CD4-positive, CD25-positive, alpha-beta regulatory T cell (primary cell): ENCODE measurements around the gene CCDC184. TPM values are rescaled to one million over a fixed set of nuclear protein-coding genes. Genes with fewer than 3 reads are reported as not detected.
"Not testable (repeated sequence)": the region's sequence is repeated elsewhere in the genome, so short reads cannot be mapped to it uniquely, and the experiment has no call there.

ENCODE experiments used
- ATAC-seq, 2 donors: fragments of 150-1000 bp; cut with Tn5 transposase; one replicate each; pipeline ENCODE4 v1.10.0; 2021; ENCODE audit warnings: low read depth in 2 of 2, moderate number of reproducible peaks in 2 of 2, moderate library complexity in 1 of 2
- DNase-seq, 3 donors: peaks; one replicate each; pipeline versions ENCODE4 v3.0.0 to v3.0.0-alpha.2; 2012 to 2022; ENCODE audit warnings: mixed read lengths in 1 of 3
- H3K27ac ChIP-seq: one replicate; pipeline ENCODE4 v1.7.0; 2013; ENCODE audit warnings: mild to moderate bottlenecking, low read length; ENCODE audit not compliant: insufficient read depth, poor library complexity, severe bottlenecking
- H3K27me3 ChIP-seq: one replicate; pipeline ENCODE4 v1.7.0; 2013; ENCODE audit warnings: low read length; ENCODE audit not compliant: control insufficient read depth, insufficient read depth
- H3K36me3 ChIP-seq: one replicate; pipeline ENCODE4 v1.7.0; 2013; ENCODE audit warnings: mild to moderate bottlenecking, low read length, moderate library complexity; ENCODE audit not compliant: control insufficient read depth, insufficient read depth
- H3K4me1 ChIP-seq: 2 replicates; pipeline ENCODE4 v1.7.0; 2013; ENCODE audit warnings: mild to moderate bottlenecking, low read length; ENCODE audit not compliant: insufficient read depth, control insufficient read depth, poor library complexity, severe bottlenecking
- H3K4me3 ChIP-seq: one replicate; pipeline ENCODE4 v1.7.0; 2013; ENCODE audit warnings: low read depth, mild to moderate bottlenecking, low read length, moderate library complexity
- H3K9me3 ChIP-seq, 2 experiments: 1 replicate in 1 of 2; 2 replicates in 1 of 2; pipeline ENCODE4 v1.7.0; 2013; ENCODE audit warnings: low read length in 2 of 2, mild to moderate bottlenecking in 1 of 2, moderate library complexity in 1 of 2; ENCODE audit not compliant: control insufficient read depth in 2 of 2
- H3K27ac Mint-ChIP-seq, 3 donors: one replicate each; pipeline ENCODE4 v1.8.0; 2020 to 2022; ENCODE audit warnings: mild to moderate bottlenecking in 3 of 3, mixed read lengths in 3 of 3, moderate library complexity in 2 of 3
- H3K27me3 Mint-ChIP-seq: one replicate; pipeline ENCODE4 v1.8.0; 2022; ENCODE audit warnings: mild to moderate bottlenecking, mixed read lengths
- H3K36me3 Mint-ChIP-seq: one replicate; pipeline ENCODE4 v1.8.0; 2020; ENCODE audit warnings: mixed read lengths
- H3K4me1 Mint-ChIP-seq, 4 donors: one replicate each; pipeline ENCODE4 v1.8.0; 2020 to 2022; ENCODE audit warnings: mixed read lengths in 4 of 4, mild to moderate bottlenecking in 1 of 4
- H3K4me3 Mint-ChIP-seq, 4 donors: one replicate each; pipeline ENCODE4 v1.8.0; 2020 to 2022; ENCODE audit warnings: mild to moderate bottlenecking in 4 of 4, mixed read lengths in 4 of 4, moderate library complexity in 3 of 4
- H3K9me3 Mint-ChIP-seq, 7 donors: one replicate each; pipeline ENCODE4 v1.8.0; 2020 to 2022; ENCODE audit warnings: mixed read lengths in 7 of 7, mild to moderate bottlenecking in 3 of 7, moderate library complexity in 2 of 7
- polyA plus RNA-seq, 4 donors: library from polyadenylated mRNA; unstranded; fragments of 300-500 nt; fragmentation: Illumina TruSeq; gene quantifications; one replicate each; pipeline ENCODE4 v1.2.3, GENCODE V29; 2021
- total RNA-seq: library from RNA; stranded (reverse); gene quantifications from one replicate; pipeline ENCODE4 v1.2.3, GENCODE V29; 2022

CCDC184 gene
- total and polyA plus RNA-seq, 5 donors from 2014 or later, result 0.15 to 1.6 (median 0.18) TPM

- H3K27me3 Mint-ChIP-seq, result peaks cover 16% of the 10 kb centered on the region
- Histone ChIP-seq H3K4me3 (peak overlapping the region; percentile 98), H3K9me3 (peaks cover 4 to 5% of the 10 kb centered on the region in 2 experiments), H3K4me1 (peaks cover 26% of the 10 kb centered on the region), H3K27ac (peak overlapping the region; percentile 94), H3K36me3 (no peaks in the 10 kb centered on the region), H3K27me3 (peaks cover 4% of the 10 kb centered on the region)
- peaks cover 20% of the 10 kb centered on the region for H3K36me3 Mint-ChIP-seq
- DNase-seq (no peak), ATAC-seq (peak; percentile 7 to 12)
- H3K4me3 Mint-ChIP-seq, result peak overlapping the region; percentile 88 to 96 (median 89)
- peak overlapping the region; percentile 50 to 94 (median 94) for H3K27ac Mint-ChIP-seq
- peaks cover 2 to 20% (median 11%) of the 10 kb centered on the region in 7 donors for H3K9me3 Mint-ChIP-seq
- peaks cover 5 to 54% (median 30%) of the 10 kb centered on the region in 4 donors for H3K4me1 Mint-ChIP-seq
Observed at GRCh38 chr12:48198672-48198971, 15.2 kb downstream of the CCDC184 start.

GRCh38 chr12:48198985-48199384 is 15.5 kb downstream of the CCDC184 start:
- H3K4me3 Mint-ChIP-seq, result peak overlapping the region; percentile 88 to 96 (median 89)
- peaks cover 12% of the 10 kb centered on the region for H3K27me3 Mint-ChIP-seq
- DNase-seq (no peak), ATAC-seq (no peak)
- H3K27ac Mint-ChIP-seq, result peak overlapping the region; percentile 50 to 94 (median 94)
- H3K4me3 ChIP-seq, result peak overlapping the region; percentile 98
- peaks cover 5 to 54% (median 30%) of the 10 kb centered on the region in 4 donors for H3K4me1 Mint-ChIP-seq
- H3K9me3 ChIP-seq, result peaks cover 5 to 7% of the 10 kb centered on the region in 2 experiments
- peaks cover 2 to 23% (median 11%) of the 10 kb centered on the region in 7 donors for H3K9me3 Mint-ChIP-seq
- peaks cover 3% of the 10 kb centered on the region for H3K27me3 ChIP-seq
- peaks cover 21% of the 10 kb centered on the region for H3K36me3 Mint-ChIP-seq
- no peaks in the 10 kb centered on the region for H3K36me3 ChIP-seq
- H3K4me1 ChIP-seq, result peaks cover 26% of the 10 kb centered on the region
- H3K27ac ChIP-seq, result peak overlapping the region; percentile 94

- peak overlapping the region; percentile 98 for H3K4me3 ChIP-seq
- H3K27ac Mint-ChIP-seq, result peak overlapping the region; percentile 50 to 94 (median 94)
- DNase-seq, result peak in 1 of 3 donors; percentile 40
- peaks cover 5 to 57% (median 30%) of the 10 kb centered on the region in 4 donors for H3K4me1 Mint-ChIP-seq
- H3K27me3 Mint-ChIP-seq, result peaks cover 7% of the 10 kb centered on the region
- peaks cover 4% of the 10 kb centered on the region for H3K36me3 ChIP-seq
- peaks cover 29% of the 10 kb centered on the region for H3K36me3 Mint-ChIP-seq
- H3K4me3 Mint-ChIP-seq, result peak overlapping the region; percentile 88 to 96 (median 89)
- no peaks in the 10 kb centered on the region for H3K27me3 ChIP-seq
- no peak for ATAC-seq
- H3K4me1 ChIP-seq, result peaks cover 26% of the 10 kb centered on the region
- peak overlapping the region; percentile 94 for H3K27ac ChIP-seq
- peaks cover 2 to 31% (median 14%) of the 10 kb centered on the region in 7 donors for H3K9me3 Mint-ChIP-seq
- H3K9me3 ChIP-seq, result peaks cover 5 to 15% of the 10 kb centered on the region in 2 experiments
Observed at GRCh38 chr12:48199774-48200221, 16.4 kb downstream of the CCDC184 start.

- no peak overlapping the region for H3K27ac ChIP-seq
- H3K36me3 Mint-ChIP-seq, result peaks cover 30% of the 10 kb centered on the region
- peaks cover 4% of the 10 kb centered on the region for H3K36me3 ChIP-seq
- H3K4me1 ChIP-seq, result peaks cover 26% of the 10 kb centered on the region
- no peak overlapping the region for H3K4me3 ChIP-seq
- H3K9me3 Mint-ChIP-seq, result peaks cover 2 to 32% (median 14%) of the 10 kb centered on the region in 7 donors
- H3K27me3 ChIP-seq, result no peaks in the 10 kb centered on the region
- peaks cover 7% of the 10 kb centered on the region for H3K27me3 Mint-ChIP-seq
- H3K4me3 Mint-ChIP-seq, result peak overlapping the region in 3 of 4 donors; percentile 88 to 90 (median 88)
- ATAC-seq (no peak), DNase-seq (no peak)
- H3K27ac Mint-ChIP-seq, result peak overlapping the region in 2 of 3 donors; percentile 94
- H3K9me3 ChIP-seq, result peaks cover 9 to 26% of the 10 kb centered on the region in 2 experiments
- peaks cover 5 to 57% (median 30%) of the 10 kb centered on the region in 4 donors for H3K4me1 Mint-ChIP-seq
Observed at GRCh38 chr12:48201091-48201490, 17.6 kb downstream of the CCDC184 start.

- peaks cover 5 to 55% (median 30%) of the 10 kb centered on the region in 4 donors for H3K4me1 Mint-ChIP-seq
- H3K27ac Mint-ChIP-seq, result peak overlapping the region in 1 of 3 donors; percentile 94
- Histone ChIP-seq H3K4me1 (peaks cover 26% of the 10 kb centered on the region), H3K36me3 (peaks cover 4% of the 10 kb centered on the region), H3K27me3 (no peaks in the 10 kb centered on the region), H3K4me3 (no peak overlapping the region), H3K27ac (no peak overlapping the region), H3K9me3 (peaks cover 13 to 30% of the 10 kb centered on the region in 2 experiments)
- H3K4me3 Mint-ChIP-seq, result peak overlapping the region in 3 of 4 donors; percentile 9 to 52 (median 43)
- DNase-seq (no peak), ATAC-seq (no peak)
- peaks cover 7% of the 10 kb centered on the region for H3K27me3 Mint-ChIP-seq
- peaks cover 2 to 36% (median 15%) of the 10 kb centered on the region in 7 donors for H3K9me3 Mint-ChIP-seq
- peaks cover 34% of the 10 kb centered on the region for H3K36me3 Mint-ChIP-seq
Observed at GRCh38 chr12:48201516-48201915, 18.1 kb downstream of the CCDC184 start.

DNA sequence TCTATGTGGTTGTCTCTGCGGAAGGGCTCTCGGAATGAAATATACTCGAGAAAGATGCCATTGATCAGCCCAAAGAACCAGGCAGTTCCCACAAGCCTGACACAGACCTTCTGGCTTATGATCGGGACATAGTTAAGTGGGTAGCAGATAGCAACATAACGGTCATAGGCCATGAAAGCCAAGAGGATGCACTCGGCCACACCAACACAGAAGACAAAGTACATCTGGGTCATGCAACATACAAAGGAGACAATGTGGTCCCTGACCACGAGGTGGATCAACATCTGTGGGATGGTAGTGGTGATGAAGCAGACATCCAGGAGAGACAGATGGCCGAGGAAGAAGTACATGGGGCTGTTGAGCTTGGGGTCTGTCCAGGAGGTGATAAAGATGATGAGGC is 19.3 kb downstream of the CCDC184 start:
- Histone ChIP-seq H3K27ac (no peak overlapping the region), H3K4me1 (peaks cover 18% of the 10 kb centered on the region), H3K4me3 (no peak overlapping the region), H3K27me3 (no peaks in the 10 kb centered on the region), H3K36me3 (peaks cover 4% of the 10 kb centered on the region), H3K9me3 (peaks cover 16 to 34% of the 10 kb centered on the region in 2 experiments)
- H3K27me3 Mint-ChIP-seq, result peaks cover 7% of the 10 kb centered on the region
- peak overlapping the region in 1 of 4 donors; percentile 24 for H3K4me3 Mint-ChIP-seq
- DNase-seq, result no peak
- H3K36me3 Mint-ChIP-seq, result peaks cover 36% of the 10 kb centered on the region
- peaks cover 2 to 46% (median 17%) of the 10 kb centered on the region in 7 donors for H3K9me3 Mint-ChIP-seq
- no peak overlapping the region for H3K27ac Mint-ChIP-seq
- no peak for ATAC-seq
- H3K4me1 Mint-ChIP-seq, result peaks cover 0 to 48% (median 25%) of the 10 kb centered on the region in 4 donors

GRCh38 chr12:48203192-48203591 is 19.7 kb downstream of the CCDC184 start, which contains the start of gene OR10AD1:
Gene OR10AD1, minus strand, starts transcription at chr12:48203292. Its CDS starts 0 bp downstream, at chr12:48203292.
- Histone ChIP-seq H3K4me1 (peaks cover 18% of the 10 kb centered on the region), H3K27me3 (no peaks in the 10 kb centered on the region), H3K9me3 (peaks cover 17 to 39% of the 10 kb centered on the region in 2 experiments), H3K27ac (no peak within 1 kb of the TSS), H3K36me3 (peaks cover 4% of the 10 kb centered on the region), H3K4me3 (no peak within 1 kb of the TSS)
- H3K27ac Mint-ChIP-seq, result no peak within 1 kb of the TSS
- H3K36me3 Mint-ChIP-seq, result peaks cover 36% of the 10 kb centered on the region
- H3K4me3 Mint-ChIP-seq, result peak within 1 kb of the TSS in 1 of 4 donors; percentile 24
- ATAC-seq (no peak), DNase-seq (no peak)
- H3K27me3 Mint-ChIP-seq, result peaks cover 5% of the 10 kb centered on the region
- H3K9me3 Mint-ChIP-seq, result peaks cover 2 to 48% (median 19%) of the 10 kb centered on the region in 7 donors
- H3K4me1 Mint-ChIP-seq, result peaks cover 0 to 48% (median 25%) of the 10 kb centered on the region in 4 donors

DNA sequence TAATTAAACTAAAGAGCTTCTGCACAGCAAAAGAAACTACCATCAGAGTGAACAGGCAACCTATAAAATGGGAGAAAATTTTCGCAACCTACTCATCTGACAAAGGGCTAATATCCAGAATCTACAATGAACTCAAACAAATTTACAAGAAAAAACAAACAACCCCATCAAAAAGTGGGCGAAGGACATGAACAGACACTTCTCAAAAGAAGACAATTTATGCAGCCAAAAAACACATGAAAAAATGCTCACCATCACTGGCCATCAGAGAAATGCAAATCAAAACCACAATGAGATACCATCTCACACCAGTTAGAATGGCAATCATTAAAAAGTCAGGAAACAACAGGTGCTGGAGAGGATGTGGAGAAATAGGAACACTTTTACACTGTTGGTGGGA is 26.1 kb downstream of the CCDC184 start:
- not testable (repeated sequence) for H3K4me1 Mint-ChIP-seq, H3K4me1 ChIP-seq, H3K27ac Mint-ChIP-seq, H3K4me3 ChIP-seq, H3K36me3 ChIP-seq, H3K27ac ChIP-seq, ATAC-seq, DNase-seq, H3K4me3 Mint-ChIP-seq, H3K27me3 ChIP-seq
- H3K27me3 Mint-ChIP-seq, result peaks cover 23% of the 10 kb centered on the region
- H3K9me3 Mint-ChIP-seq, result peaks cover 0 to 41% (median 17%) of the 10 kb centered on the region in 7 donors
- H3K9me3 ChIP-seq, result peaks cover 21 to 30% of the 10 kb centered on the region in 2 experiments
- peaks cover 10% of the 10 kb centered on the region for H3K36me3 Mint-ChIP-seq
